ENCODE results near the gene PTPRH. TPM values are rescaled to one million over a fixed set of nuclear protein-coding genes. Genes with fewer than 3 reads are reported as not detected.

The PTPRH gene
- total RNA-seq, 2 experiments from 2014 or later, result not detected

GRCh38 chr19:55228015-55228391 is 18.7 kb upstream of the PTPRH start:
- H3K4me1 ChIP-seq (ENCODE audit: insufficient read depth, low read length), result no peaks in the 10 kb centered on the region
- H3K4me1 Mint-ChIP-seq (ENCODE audit: low read depth), result peaks cover 6% of the 10 kb centered on the region
- ChIA-PET CTCF (no interaction called here), POLR2A (interaction anchor here (1.6 kb wide), 1 partner anchor 26 kb away, joined by 6 read pairs; no protein-coding TSS in a partner anchor)
- H3K4me3 ChIP-seq (ENCODE audit: low read length), result no peak overlapping the region
- no peaks in the 10 kb centered on the region for H3K27me3 ChIP-seq (ENCODE audit: control insufficient read depth in 1 of 2, insufficient read depth in 2 of 2, low read length in 2 of 2)
- H3K27ac Mint-ChIP-seq, result no peak overlapping the region
- H3K36me3 ChIP-seq (ENCODE audit: insufficient read depth, low read length), result peaks cover 58% of the 10 kb centered on the region
- no peaks in the 10 kb centered on the region for H3K27me3 Mint-ChIP-seq
- DNase-seq (no peak), ATAC-seq (ENCODE audit: poor library complexity) (no peak)
- intact Hi-C loops (cut with DNase I, micrococcal nuclease), result no loop called here
- peaks cover 0 to 4% of the 10 kb centered on the region in 2 experiments for H3K9me3 ChIP-seq (ENCODE audit: control insufficient read depth in 1 of 2, insufficient read depth in 1 of 2, low read length in 2 of 2)
- H3K4me3 Mint-ChIP-seq, result no peak overlapping the region
- H3K27ac ChIP-seq (ENCODE audit: low read depth in 1 of 2, low read length in 2 of 2), result no peak overlapping the region
- H3K9me3 Mint-ChIP-seq, result no peaks in the 10 kb centered on the region
- peaks cover 72% of the 10 kb centered on the region for H3K36me3 Mint-ChIP-seq (ENCODE audit: low read depth)
- no peak for TF ChIP-seq CTCF (IDR thresholded peaks at IDR 0.05)

- Mint-ChIP-seq H3K27ac (no peak overlapping the region), H3K4me1 (ENCODE audit: low read depth) (peaks cover 6% of the 10 kb centered on the region), H3K36me3 (ENCODE audit: low read depth) (peaks cover 67% of the 10 kb centered on the region), H3K27me3 (no peaks in the 10 kb centered on the region), H3K9me3 (no peaks in the 10 kb centered on the region), H3K4me3 (no peak overlapping the region)
- H3K36me3 ChIP-seq (ENCODE audit: insufficient read depth, low read length), result peaks cover 53% of the 10 kb centered on the region
- intact Hi-C loops (cut with DNase I, micrococcal nuclease), result no loop called here
- H3K27me3 ChIP-seq (ENCODE audit: control insufficient read depth in 1 of 2, insufficient read depth in 2 of 2, low read length in 2 of 2), result no peaks in the 10 kb centered on the region
- CTCF ChIA-PET, result no interaction called here
- H3K4me1 ChIP-seq (ENCODE audit: insufficient read depth, low read length), result no peaks in the 10 kb centered on the region
- H3K9me3 ChIP-seq (ENCODE audit: control insufficient read depth in 1 of 2, insufficient read depth in 1 of 2, low read length in 2 of 2), result peaks cover 0 to 4% of the 10 kb centered on the region in 2 experiments
- H3K27ac ChIP-seq (ENCODE audit: low read depth in 1 of 2, low read length in 2 of 2), result no peak overlapping the region
- ATAC-seq (ENCODE audit: poor library complexity) (no peak), DNase-seq (no peak)
- H3K4me3 ChIP-seq (ENCODE audit: low read length), result no peak overlapping the region
- no peak for TF ChIP-seq CTCF (IDR thresholded peaks at IDR 0.05)
- POLR2A ChIA-PET, result interaction anchor here (1.6 kb wide), 1 partner anchor 27 kb away, joined by 6 read pairs; no protein-coding TSS in a partner anchor
These were observed 18.1 kb upstream of the PTPRH start for GRCh38 chr19:55227241-55228014.

GRCh38 chr19:55226788-55227187 is 17.5 kb upstream of the PTPRH start:
- DNase-seq (no peak), ATAC-seq (ENCODE audit: poor library complexity) (no peak)
- Mint-ChIP-seq H3K4me1 (ENCODE audit: low read depth) (peaks cover 6% of the 10 kb centered on the region), H3K36me3 (ENCODE audit: low read depth) (peaks cover 60% of the 10 kb centered on the region), H3K4me3 (no peak overlapping the region), H3K9me3 (no peaks in the 10 kb centered on the region), H3K27me3 (no peaks in the 10 kb centered on the region), H3K27ac (no peak overlapping the region)
- CTCF ChIA-PET, result no interaction called here
- peaks cover 0 to 4% of the 10 kb centered on the region in 2 experiments for H3K9me3 ChIP-seq (ENCODE audit: control insufficient read depth in 1 of 2, insufficient read depth in 1 of 2, low read length in 2 of 2)
- peaks cover 46% of the 10 kb centered on the region for H3K36me3 ChIP-seq (ENCODE audit: insufficient read depth, low read length)
- POLR2A ChIA-PET, result no interaction called here
- H3K4me1 ChIP-seq (ENCODE audit: insufficient read depth, low read length), result no peaks in the 10 kb centered on the region
- intact Hi-C loops (cut with DNase I, micrococcal nuclease), result no loop called here
- TF ChIP-seq CTCF (IDR thresholded peaks at IDR 0.05), result no peak
- H3K27ac ChIP-seq (ENCODE audit: low read depth in 1 of 2, low read length in 2 of 2), result no peak overlapping the region
- H3K27me3 ChIP-seq (ENCODE audit: control insufficient read depth in 1 of 2, insufficient read depth in 2 of 2, low read length in 2 of 2), result no peaks in the 10 kb centered on the region
- H3K4me3 ChIP-seq (ENCODE audit: low read length), result no peak overlapping the region

Measured in CD4-positive, alpha-beta T cell (primary cell).